Measurements from ENCODE around the gene HTR3B.

DNA sequence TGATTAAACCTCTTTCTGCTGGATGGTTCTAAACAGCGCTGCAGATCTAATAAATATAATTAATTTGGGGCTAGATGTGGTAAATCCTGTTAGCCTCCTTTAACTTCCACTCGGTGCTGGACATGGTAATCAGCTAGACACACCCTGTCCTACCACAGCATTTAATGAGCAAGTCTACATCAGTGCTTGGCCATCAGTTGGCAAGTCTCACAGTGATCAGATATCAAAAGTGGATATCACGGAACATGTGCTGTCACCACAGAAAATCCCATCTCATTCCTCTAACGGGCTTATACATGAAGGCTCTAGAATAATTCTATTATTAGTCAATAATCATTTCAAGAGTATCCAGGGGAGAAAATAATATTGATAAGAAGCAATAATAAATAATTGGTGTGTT is 23.6 kb upstream of the HTR3B start:
- TF ChIP-seq, protein P1, sequence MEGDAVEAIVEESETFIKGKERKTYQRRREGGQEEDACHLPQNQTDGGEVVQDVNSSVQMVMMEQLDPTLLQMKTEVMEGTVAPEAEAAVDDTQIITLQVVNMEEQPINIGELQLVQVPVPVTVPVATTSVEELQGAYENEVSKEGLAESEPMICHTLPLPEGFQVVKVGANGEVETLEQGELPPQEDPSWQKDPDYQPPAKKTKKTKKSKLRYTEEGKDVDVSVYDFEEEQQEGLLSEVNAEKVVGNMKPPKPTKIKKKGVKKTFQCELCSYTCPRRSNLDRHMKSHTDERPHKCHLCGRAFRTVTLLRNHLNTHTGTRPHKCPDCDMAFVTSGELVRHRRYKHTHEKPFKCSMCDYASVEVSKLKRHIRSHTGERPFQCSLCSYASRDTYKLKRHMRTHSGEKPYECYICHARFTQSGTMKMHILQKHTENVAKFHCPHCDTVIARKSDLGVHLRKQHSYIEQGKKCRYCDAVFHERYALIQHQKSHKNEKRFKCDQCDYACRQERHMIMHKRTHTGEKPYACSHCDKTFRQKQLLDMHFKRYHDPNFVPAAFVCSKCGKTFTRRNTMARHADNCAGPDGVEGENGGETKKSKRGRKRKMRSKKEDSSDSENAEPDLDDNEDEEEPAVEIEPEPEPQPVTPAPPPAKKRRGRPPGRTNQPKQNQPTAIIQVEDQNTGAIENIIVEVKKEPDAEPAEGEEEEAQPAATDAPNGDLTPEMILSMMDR (IDR thresholded peaks at IDR 0.05) = no peak
- no peak for TF ChIP-seq EZH2 (IDR thresholded peaks at IDR 0.05)

All from neural progenitor cell (in vitro differentiated cells).